Cardiac muscle cell (in vitro differentiated cells and primary cell): Measurements from ENCODE around the gene CMTM4. TPM values are rescaled to one million over a fixed set of nuclear protein-coding genes. Genes with fewer than 3 reads are reported as not detected.
A peak's percentile ranks its signal among the peaks of the same experiment; 100 is the strongest.

Experiments used
- DNase-seq, 2 donors: peaks; one replicate each; pipeline versions ENCODE4 v3.0.0 to v3.0.0-alpha.2; 2010 to 2017; ENCODE audit warnings: low read depth in 1 of 2, low spot score in 1 of 2
- H3K27ac ChIP-seq: fragments of 200-600 bp; sonication (generic); 2 replicates; pipeline ENCODE4 v1.5.1; 2016
- H3K27me3 ChIP-seq: fragments of 200-600 bp; sonication (generic); 2 replicates; pipeline ENCODE4 v1.6.0; 2016; ENCODE audit warnings: control low read depth
- H3K36me3 ChIP-seq: fragments of 200-600 bp; sonication (generic); 2 replicates; pipeline ENCODE4 v1.5.1; 2016; ENCODE audit warnings: control low read depth
- H3K4me1 ChIP-seq: fragments of 200-600 bp; sonication (generic); 2 replicates; pipeline ENCODE4 v1.8.1; 2017; ENCODE audit warnings: low read depth, mild to moderate bottlenecking, mixed run types
- H3K4me3 ChIP-seq: fragments of 200-600 bp; sonication (generic); 2 replicates; pipeline ENCODE4 v1.5.1; 2016; ENCODE audit warnings: mild to moderate bottlenecking
- H3K9me3 ChIP-seq: fragments of 200-600 bp; sonication (generic); 2 replicates; pipeline ENCODE4 v1.5.1; 2017; ENCODE audit warnings: low read depth, mild to moderate bottlenecking, control low read depth
- polyA plus RNA-seq: library from polyadenylated mRNA; unstranded; fragments of >200 nt; fragmentation: Nextera tagmentation; extraction: Ambion mirVana; gene quantifications from 2 replicates; pipeline ENCODE4 v1.2.1, GENCODE V29; 2016
- total RNA-seq: library from RNA; depleted of rRNA; stranded (reverse); fragments of >200 nt; gene quantifications from 2 replicates; pipeline ENCODE4 v1.2.3, GENCODE V29; 2016
- TF ChIP-seq, protein P1 (sequence below): IDR thresholded peaks from 2 replicates; pipeline ENCODE4 v1.5.1; 2012; ENCODE audit warnings: low read depth, mild to moderate bottlenecking, low read length

Gene CMTM4
- total RNA-seq (42.3 and 61.6 TPM in 2 replicates), polyA plus RNA-seq (19.7 and 22.8 TPM in 2 replicates)

DNA sequence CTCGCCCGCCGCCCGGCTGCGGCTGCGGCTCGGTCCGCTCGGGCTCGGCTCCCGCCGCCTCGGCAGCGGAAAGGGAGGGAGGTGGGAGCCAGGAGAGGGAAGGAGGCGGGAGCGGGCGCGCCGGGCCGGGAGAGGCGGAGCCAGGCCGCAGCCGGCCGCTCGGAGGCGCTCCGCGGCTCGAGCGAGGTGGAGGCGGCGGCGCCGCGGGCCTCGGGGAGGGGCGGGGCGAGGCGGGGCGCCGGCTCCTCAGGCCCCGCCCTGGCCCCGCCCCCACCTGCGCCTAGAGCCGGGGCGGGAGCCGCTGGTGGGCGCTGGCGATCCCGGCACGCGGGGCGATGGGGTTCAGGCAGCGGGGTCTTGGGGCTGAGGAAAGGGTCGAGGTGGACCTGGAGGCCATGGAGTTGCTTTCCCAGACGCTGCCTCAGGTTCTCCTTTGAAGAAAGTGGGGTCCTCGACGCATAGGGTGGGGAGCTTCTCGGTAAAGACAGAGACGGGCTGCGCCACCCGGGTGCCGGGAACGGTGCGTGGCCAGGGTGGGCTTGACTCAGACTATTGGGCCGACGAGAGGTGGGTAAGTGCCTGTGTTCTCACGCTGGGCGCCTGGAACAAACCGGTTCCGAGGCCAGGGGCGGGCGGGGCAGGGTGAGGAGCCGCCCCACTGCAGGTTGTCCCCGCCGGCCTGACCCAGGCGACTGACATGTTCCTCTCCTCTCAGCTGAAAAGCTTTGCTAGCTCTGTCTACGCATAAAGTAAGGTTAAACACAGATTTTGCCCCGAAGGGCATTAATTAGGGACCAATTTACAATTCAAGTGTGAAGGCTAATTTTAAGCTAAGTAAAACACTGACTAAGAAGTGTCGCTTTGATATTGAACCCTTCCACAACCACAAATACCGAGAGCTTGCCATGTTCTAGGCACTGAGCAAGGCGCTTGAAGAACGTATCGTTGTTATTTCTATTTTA is at the start of gene CMTM4:
CMTM4 (minus strand) TSS at position 75 of the 962 bp plus-strand sequence. CDS start 218 bp downstream, outside the sequence.
- no peaks in the 10 kb centered on the region for H3K27me3 ChIP-seq
- DNase-seq: peak; percentile 92 to 94
- peaks cover 9% of the 10 kb centered on the region for H3K4me1 ChIP-seq
- no peaks in the 10 kb centered on the region for H3K36me3 ChIP-seq
- no peaks in the 10 kb centered on the region for H3K9me3 ChIP-seq
- peak within 1 kb of the TSS; percentile 94 for H3K4me3 ChIP-seq
- peak within 1 kb of the TSS; percentile 57 for H3K27ac ChIP-seq
- TF ChIP-seq, protein P1, sequence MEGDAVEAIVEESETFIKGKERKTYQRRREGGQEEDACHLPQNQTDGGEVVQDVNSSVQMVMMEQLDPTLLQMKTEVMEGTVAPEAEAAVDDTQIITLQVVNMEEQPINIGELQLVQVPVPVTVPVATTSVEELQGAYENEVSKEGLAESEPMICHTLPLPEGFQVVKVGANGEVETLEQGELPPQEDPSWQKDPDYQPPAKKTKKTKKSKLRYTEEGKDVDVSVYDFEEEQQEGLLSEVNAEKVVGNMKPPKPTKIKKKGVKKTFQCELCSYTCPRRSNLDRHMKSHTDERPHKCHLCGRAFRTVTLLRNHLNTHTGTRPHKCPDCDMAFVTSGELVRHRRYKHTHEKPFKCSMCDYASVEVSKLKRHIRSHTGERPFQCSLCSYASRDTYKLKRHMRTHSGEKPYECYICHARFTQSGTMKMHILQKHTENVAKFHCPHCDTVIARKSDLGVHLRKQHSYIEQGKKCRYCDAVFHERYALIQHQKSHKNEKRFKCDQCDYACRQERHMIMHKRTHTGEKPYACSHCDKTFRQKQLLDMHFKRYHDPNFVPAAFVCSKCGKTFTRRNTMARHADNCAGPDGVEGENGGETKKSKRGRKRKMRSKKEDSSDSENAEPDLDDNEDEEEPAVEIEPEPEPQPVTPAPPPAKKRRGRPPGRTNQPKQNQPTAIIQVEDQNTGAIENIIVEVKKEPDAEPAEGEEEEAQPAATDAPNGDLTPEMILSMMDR: no peak

DNA sequence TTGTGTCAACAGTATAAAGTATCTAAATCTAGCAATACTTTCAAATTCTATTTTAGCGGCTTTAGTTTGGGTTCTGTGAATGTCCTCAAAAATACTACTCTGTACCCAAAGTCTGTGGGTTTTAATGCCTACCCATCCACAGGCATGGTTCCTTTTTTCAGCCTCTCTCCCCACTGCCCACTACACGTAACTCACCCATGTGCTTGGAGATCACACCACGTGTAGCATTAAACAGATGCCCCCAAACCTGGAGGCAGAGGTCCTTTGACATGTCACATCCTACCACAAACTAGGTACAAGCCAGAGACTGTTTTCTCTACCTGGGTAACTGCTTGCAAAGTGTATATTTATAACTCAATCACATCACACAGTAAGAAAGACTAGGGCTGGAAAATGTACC is 49.5 kb upstream of the CMTM4 start:
- TF ChIP-seq, protein P1: no peak
- peaks cover 8% of the 10 kb centered on the region for H3K4me1 ChIP-seq
- DNase-seq: no peak
- H3K27ac ChIP-seq: peak overlapping the region; percentile 48
- H3K4me3 ChIP-seq: no peak overlapping the region
- H3K27me3 ChIP-seq: no peaks in the 10 kb centered on the region
- no peaks in the 10 kb centered on the region for H3K9me3 ChIP-seq
- peaks cover 45% of the 10 kb centered on the region for H3K36me3 ChIP-seq

DNA sequence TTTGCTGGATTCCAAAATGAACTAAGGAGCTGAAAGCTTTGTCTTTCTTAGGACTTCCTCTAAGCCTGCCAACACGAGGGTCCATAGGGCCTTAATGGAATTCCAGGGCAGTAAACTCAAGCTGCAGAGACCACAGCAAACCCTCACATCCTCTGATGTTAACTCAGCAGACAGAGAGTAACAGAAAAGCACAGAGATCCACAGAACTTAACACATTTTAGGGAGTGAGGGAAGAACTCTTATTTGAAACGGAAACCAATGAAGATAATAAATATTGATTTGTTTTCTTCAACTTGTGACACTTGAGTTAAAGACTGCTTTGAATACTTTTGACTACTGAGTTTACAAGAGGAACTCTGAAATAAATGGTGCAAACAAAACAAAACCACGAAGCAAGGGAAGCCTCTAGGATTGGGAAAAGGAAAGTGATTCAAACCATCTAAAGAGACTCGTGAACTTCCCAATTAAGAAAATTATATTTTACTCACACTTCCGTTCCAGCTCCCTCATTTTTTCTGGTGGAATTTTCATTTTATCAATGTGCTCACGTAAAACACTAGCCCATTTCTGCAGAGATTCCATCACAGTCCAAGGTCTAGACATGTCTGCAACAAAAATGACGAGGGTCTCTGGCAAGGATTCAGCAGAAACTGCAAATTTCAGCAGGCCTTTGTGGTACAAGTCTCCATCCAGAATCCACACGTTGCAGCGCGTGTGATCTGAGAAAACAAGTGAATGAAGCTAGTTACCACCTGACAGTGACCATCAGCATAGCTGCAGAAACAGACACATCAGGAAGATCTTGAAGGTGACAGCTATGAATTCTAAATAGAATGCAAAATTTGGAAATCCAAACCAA is 45.6 kb upstream of the CMTM4 start:
- Histone ChIP-seq H3K9me3 (no peaks in the 10 kb centered on the region), H3K4me3 (no peak overlapping the region), H3K27me3 (no peaks in the 10 kb centered on the region), H3K36me3 (peaks cover 49% of the 10 kb centered on the region), H3K4me1 (no peaks in the 10 kb centered on the region), H3K27ac (peak overlapping the region; percentile 48)
- peak in 1 of 2 donors; percentile 65 for DNase-seq
- TF ChIP-seq, protein P1: no peak

GRCh38 chr16:66741169-66741900 is 44.8 kb upstream of the CMTM4 start:
- Histone ChIP-seq H3K9me3 (no peaks in the 10 kb centered on the region), H3K4me3 (no peak overlapping the region), H3K27me3 (no peaks in the 10 kb centered on the region), H3K27ac (peak overlapping the region; percentile 63), H3K36me3 (peaks cover 53% of the 10 kb centered on the region), H3K4me1 (no peaks in the 10 kb centered on the region)
- DNase-seq: peak in 1 of 2 donors; percentile 94
- TF ChIP-seq, protein P1: no peak

GRCh38 chr16:66740533-66740932 is 44.0 kb upstream of the CMTM4 start:
- Histone ChIP-seq H3K9me3 (no peaks in the 10 kb centered on the region), H3K4me1 (no peaks in the 10 kb centered on the region), H3K36me3 (peaks cover 55% of the 10 kb centered on the region), H3K4me3 (no peak overlapping the region), H3K27ac (peak overlapping the region; percentile 63), H3K27me3 (no peaks in the 10 kb centered on the region)
- DNase-seq: no peak
- TF ChIP-seq, protein P1: no peak
